PC-3 (cell line): ENCODE data around the gene ACER2. TPM values are rescaled to one million over a fixed set of nuclear protein-coding genes. Genes with fewer than 3 reads are reported as not detected.
"Not testable (repeated sequence)": the region's sequence is repeated elsewhere in the genome, so short reads cannot be mapped to it uniquely, and the experiment has no call there.

ENCODE experiments used
- ATAC-seq: fragments of 200-7000 bp; cut with Tn5 transposase; 2 replicates; pipeline ENCODE4 v1.9.1; 2020; ENCODE audit warnings: mild to moderate bottlenecking, moderate library complexity
- BruUV-seq: library from RNA; stranded (reverse); fragments of 400-500 nt; replicated peaks from 2 replicates; lab custom pipeline; 2021; lab: Mats Ljungman, UMichigan
- CTCF ChIA-PET: fragments of 300-600 bp; sonication (Branson Sonifier 250); formaldehyde crosslinking; loops from one replicate; lab custom pipeline; 2022; ENCODE audit warnings: antibody characterized with exemption; lab: Charles Lee
- POLR2A ChIA-PET: fragments of 300-600 bp; sonication (Branson Sonifier 250); formaldehyde crosslinking; loops from one replicate; lab custom pipeline; 2022; ENCODE audit warnings: antibody characterized with exemption; ENCODE audit not compliant: unreplicated experiment; lab: Charles Lee
- DNase-seq: peaks from one replicate; pipeline ENCODE4 v3.0.0-alpha.2; 2015
- H2AFZ ChIP-seq: fragments of 300-600 bp; sonication (generic); 2 replicates; pipeline ENCODE4 v1.6.0; 2016; ENCODE audit warnings: antibody characterized with exemption, low read length
- H3F3A ChIP-seq: fragments of 300-600 bp; sonication (generic); one replicate; pipeline ENCODE4 v1.6.0; 2017; ENCODE audit warnings: antibody characterized with exemption, low read length, control low read depth, mild to moderate bottlenecking; ENCODE audit not compliant: unreplicated experiment
- H3K27ac ChIP-seq: fragments of 300-600 bp; sonication (generic); 2 replicates; pipeline ENCODE4 v1.5.1; 2016; ENCODE audit warnings: mild to moderate bottlenecking, low read length
- H3K27me3 ChIP-seq: fragments of 300-600 bp; sonication (generic); 2 replicates; pipeline ENCODE4 v1.6.1; 2016; ENCODE audit warnings: low read length, mixed read lengths
- H3K36me3 ChIP-seq: fragments of 300-600 bp; sonication (generic); 2 replicates; pipeline ENCODE4 v1.6.1; 2016; ENCODE audit warnings: low read depth, mixed run types, low read length, mixed read lengths
- H3K4me1 ChIP-seq: fragments of 300-600 bp; sonication (generic); 2 replicates; pipeline ENCODE4 v1.5.1; 2016; ENCODE audit warnings: low read length; ENCODE audit not compliant: insufficient read depth
- H3K4me2 ChIP-seq: fragments of 300-600 bp; sonication (generic); 2 replicates; pipeline ENCODE4 v1.6.0; 2016; ENCODE audit warnings: low read length
- H3K4me3 ChIP-seq: fragments of 300-600 bp; sonication (generic); 2 replicates; pipeline ENCODE4 v1.5.1; 2016; ENCODE audit warnings: mild to moderate bottlenecking, low read length, mixed read lengths
- H3K79me2 ChIP-seq: fragments of 300-600 bp; sonication (generic); 2 replicates; pipeline ENCODE4 v1.6.1; 2017; ENCODE audit warnings: low read length, mixed read lengths
- H3K9ac ChIP-seq: fragments of 300-600 bp; sonication (generic); 2 replicates; pipeline ENCODE4 v1.6.0; 2016; ENCODE audit warnings: mild to moderate bottlenecking, low read length
- H3K9me2 ChIP-seq: fragments of 300-600 bp; sonication (generic); replicated peaks from 2 replicates; pipeline ENCODE4 v1.6.1; 2016; ENCODE audit warnings: mixed run types, low read length, mixed read lengths
- H3K9me3 ChIP-seq: fragments of 300-600 bp; sonication (generic); 2 replicates; pipeline ENCODE4 v1.6.1; 2016; ENCODE audit warnings: low read length, mixed read lengths
- H4K20me1 ChIP-seq: fragments of 300-600 bp; sonication (generic); 2 replicates; pipeline ENCODE4 v1.6.1; 2016; ENCODE audit warnings: low read length, mixed read lengths
- CTCF ChIP-seq: fragments of 300-600 bp; sonication (generic); conservative IDR thresholded peaks from 2 replicates; pipeline ENCODE4 v1.5.1; 2017; ENCODE audit warnings: antibody characterized with exemption, low read depth, mild to moderate bottlenecking, low read length
- EZH2 ChIP-seq: fragments of 300-600 bp; sonication (generic); IDR thresholded peaks from one replicate; pipeline ENCODE4 v1.6.1; 2017; ENCODE audit warnings: antibody characterized with exemption, mild to moderate bottlenecking, low read length; ENCODE audit not compliant: unreplicated experiment
- EZH2phosphoT487 ChIP-seq: fragments of 300-600 bp; sonication (generic); IDR thresholded peaks from 2 replicates; pipeline ENCODE4 v1.6.1; 2018; ENCODE audit warnings: mild to moderate bottlenecking, antibody characterized with exemption, low read length, borderline replicate concordance
- intact Hi-C: fragments of 100-400 bp; cut with micrococcal nuclease; formaldehyde crosslinking; loops from 2 replicates; pipeline ENCODE4 v1.9.0; 2023
- total RNA-seq: library from RNA; depleted of rRNA; stranded (reverse); fragments of >200 nt; gene quantifications from 2 replicates; pipeline ENCODE4 v1.2.3, GENCODE V29; 2014

The ACER2 gene
- total RNA-seq, 1 experiment from 2014 or later, result 2.4 TPM

- H3K27me3 ChIP-seq, result no peaks in the 10 kb centered on the region
- H3K4me3 ChIP-seq, result no peak overlapping the region
- DNase-seq (no peak), ATAC-seq (no peak)
- no peak overlapping the region for H3K4me2 ChIP-seq
- no peak overlapping the region for H3K27ac ChIP-seq
- CTCF ChIA-PET, result no interaction called here
- intact Hi-C loops, result no loop called here
- no peaks in the 10 kb centered on the region for H3F3A ChIP-seq
- H3K4me1 ChIP-seq, result 0 out of 2 replicates have a peak, but pooled peaks cover 7% of the 10 kb centered on the region
- H4K20me1 ChIP-seq, result no peaks in the 10 kb centered on the region
- no peak overlapping the region for H2AFZ ChIP-seq
- no TSS peak for BruUV-seq
- no peaks in the 10 kb centered on the region for H3K36me3 ChIP-seq
- TF ChIP-seq CTCF, result no peak
- no peak for TF ChIP-seq EZH2
- TF ChIP-seq EZH2phosphoT487, result no peak
- H3K9me2 ChIP-seq, result no peaks in the 10 kb centered on the region
- peaks cover 4% of the 10 kb centered on the region for H3K79me2 ChIP-seq
- POLR2A ChIA-PET, result no interaction called here
- no peaks in the 10 kb centered on the region for H3K9me3 ChIP-seq
- H3K9ac ChIP-seq, result no peak overlapping the region
These were observed 22.9 kb upstream of the ACER2 start for GRCh38 chr9:19385786-19386501.

- no peak for TF ChIP-seq EZH2
- TF ChIP-seq EZH2phosphoT487, result no peak
- TF ChIP-seq CTCF, result no peak
- H3K9ac ChIP-seq, result no peak overlapping the region
- POLR2A ChIA-PET, result no interaction called here
These were observed 22.2 kb upstream of the ACER2 start for GRCh38 chr9:19386502-19387044.

GRCh38 chr9:19387317-19387716 lies 21.5 kb upstream of the ACER2 start:
- ATAC-seq (no peak), DNase-seq (no peak)
- CTCF ChIA-PET, result no interaction called here
- Histone ChIP-seq H3K4me3 (no peak overlapping the region), H3K4me2 (no peak overlapping the region), H3F3A (no peaks in the 10 kb centered on the region), H3K27me3 (no peaks in the 10 kb centered on the region), H3K9me3 (no peaks in the 10 kb centered on the region), H3K9me2 (no peaks in the 10 kb centered on the region), H2AFZ (no peak overlapping the region), H3K4me1 (no peaks in the 10 kb centered on the region), H3K27ac (no peak overlapping the region), H3K36me3 (no peaks in the 10 kb centered on the region), H3K79me2 (no peaks in the 10 kb centered on the region), H4K20me1 (no peaks in the 10 kb centered on the region), H3K9ac (no peak overlapping the region)
- intact Hi-C loops, result no loop called here
- POLR2A ChIA-PET, result no interaction called here
- no peak for TF ChIP-seq CTCF
- TF ChIP-seq EZH2phosphoT487, result no peak
- no peak for TF ChIP-seq EZH2
- BruUV-seq, result no TSS peak

More at GRCh38 chr9:19386502-19387044, 22.2 kb upstream of the ACER2 start:
- H3K36me3 ChIP-seq, result no peaks in the 10 kb centered on the region
- no peaks in the 10 kb centered on the region for H3K9me3 ChIP-seq
- intact Hi-C loops, result no loop called here
- H4K20me1 ChIP-seq, result no peaks in the 10 kb centered on the region
- H3K27ac ChIP-seq, result no peak overlapping the region
- BruUV-seq, result no TSS peak
- ATAC-seq, result no peak
- no peak overlapping the region for H3K4me2 ChIP-seq
- 0 out of 2 replicates have a peak, but pooled peaks cover 1% of the 10 kb centered on the region for H3K4me1 ChIP-seq
- no peak overlapping the region for H2AFZ ChIP-seq
- no peaks in the 10 kb centered on the region for H3K27me3 ChIP-seq
- no peaks in the 10 kb centered on the region for H3K9me2 ChIP-seq
- CTCF ChIA-PET, result no interaction called here
- no peak overlapping the region for H3K4me3 ChIP-seq
- no peaks in the 10 kb centered on the region for H3F3A ChIP-seq
- H3K79me2 ChIP-seq, result no peaks in the 10 kb centered on the region
- no peak for DNase-seq

GRCh38 chr9:19389539-19389938 lies 19.3 kb upstream of the ACER2 start:
- H3K9me3 ChIP-seq, H3K9ac ChIP-seq, H3K27me3 ChIP-seq, ATAC-seq, BruUV-seq, H3F3A ChIP-seq, H3K4me3 ChIP-seq, DNase-seq, H3K9me2 ChIP-seq, POLR2A ChIA-PET, H3K79me2 ChIP-seq, H4K20me1 ChIP-seq, intact Hi-C loops, CTCF ChIA-PET, H3K27ac ChIP-seq, H2AFZ ChIP-seq, H3K4me2 ChIP-seq, H3K36me3 ChIP-seq, H3K4me1 ChIP-seq: not testable (repeated sequence)
